ENCODE results near the gene BPIFA3.

Gene BPIFA3

DNA sequence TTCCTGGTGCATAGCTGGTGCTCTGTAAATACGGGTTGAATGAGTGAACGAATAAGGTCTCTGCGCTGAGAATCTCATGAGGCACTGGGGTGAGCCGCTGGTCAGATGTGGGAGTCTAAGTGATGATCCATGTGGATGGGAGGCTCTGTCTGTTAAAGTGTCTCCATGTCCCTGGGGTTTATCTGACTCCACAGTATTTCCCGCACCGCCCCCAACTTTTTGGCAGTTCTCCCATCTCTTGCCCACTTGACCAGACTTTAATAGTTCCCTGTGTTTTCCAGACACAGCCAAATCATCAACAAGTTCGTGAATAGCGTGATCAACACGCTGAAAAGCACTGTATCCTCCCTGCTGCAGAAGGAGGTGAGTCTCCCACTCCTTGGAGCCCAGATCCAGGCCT lies 39.3 kb upstream of the BPIFA3 start:
- H3K4me1 ChIP-seq (ENCODE audit: insufficient read depth, low read length, poor library complexity, severe bottlenecking), result no peaks in the 10 kb centered on the region

DNA sequence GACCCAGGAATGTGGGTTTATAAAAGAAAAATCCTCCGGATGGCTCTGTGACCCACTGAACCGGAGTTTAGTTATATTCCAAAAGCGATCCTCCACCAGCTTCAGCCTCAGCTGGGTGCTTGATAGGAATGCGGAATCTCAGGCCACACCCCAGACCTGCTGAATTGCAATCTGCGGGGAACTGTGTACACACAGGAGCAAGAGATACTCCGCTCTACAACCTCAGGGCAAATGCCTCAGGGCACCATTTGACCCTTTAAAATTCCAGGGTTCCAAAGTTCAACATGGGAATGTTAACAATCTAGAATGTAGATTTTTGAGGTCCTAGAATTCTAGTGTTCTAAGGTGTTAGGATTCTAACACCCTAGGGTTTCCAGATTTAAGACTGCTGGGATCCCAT lies 38.4 kb upstream of the BPIFA3 start:
- no peaks in the 10 kb centered on the region for H3K9me2 ChIP-seq (replicated peaks; ENCODE audit: low read depth, low read length)
- peaks cover 3% of the 10 kb centered on the region; the same call in 1 of the 2 replicates for H3K9me3 ChIP-seq (ENCODE audit: insufficient read depth, low read depth, low read length)
- no peak overlapping the region for H3K9ac ChIP-seq (ENCODE audit: low read depth, low read length, poor library complexity, severe bottlenecking)
- no peak for TF ChIP-seq EZH2phosphoT487 (IDR thresholded peaks at IDR 0.05; ENCODE audit: borderline replicate concordance)
- TF ChIP-seq, protein P1, sequence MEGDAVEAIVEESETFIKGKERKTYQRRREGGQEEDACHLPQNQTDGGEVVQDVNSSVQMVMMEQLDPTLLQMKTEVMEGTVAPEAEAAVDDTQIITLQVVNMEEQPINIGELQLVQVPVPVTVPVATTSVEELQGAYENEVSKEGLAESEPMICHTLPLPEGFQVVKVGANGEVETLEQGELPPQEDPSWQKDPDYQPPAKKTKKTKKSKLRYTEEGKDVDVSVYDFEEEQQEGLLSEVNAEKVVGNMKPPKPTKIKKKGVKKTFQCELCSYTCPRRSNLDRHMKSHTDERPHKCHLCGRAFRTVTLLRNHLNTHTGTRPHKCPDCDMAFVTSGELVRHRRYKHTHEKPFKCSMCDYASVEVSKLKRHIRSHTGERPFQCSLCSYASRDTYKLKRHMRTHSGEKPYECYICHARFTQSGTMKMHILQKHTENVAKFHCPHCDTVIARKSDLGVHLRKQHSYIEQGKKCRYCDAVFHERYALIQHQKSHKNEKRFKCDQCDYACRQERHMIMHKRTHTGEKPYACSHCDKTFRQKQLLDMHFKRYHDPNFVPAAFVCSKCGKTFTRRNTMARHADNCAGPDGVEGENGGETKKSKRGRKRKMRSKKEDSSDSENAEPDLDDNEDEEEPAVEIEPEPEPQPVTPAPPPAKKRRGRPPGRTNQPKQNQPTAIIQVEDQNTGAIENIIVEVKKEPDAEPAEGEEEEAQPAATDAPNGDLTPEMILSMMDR (conservative IDR thresholded peaks at IDR 0.05; ENCODE audit: low read length), result no peak
- no peaks in the 10 kb centered on the region for H3F3A ChIP-seq (ENCODE audit: low read depth)
- no peak overlapping the region for H2AFZ ChIP-seq (ENCODE audit: low read length)
- H3K4me3 ChIP-seq (ENCODE audit: low read length, poor library complexity, severe bottlenecking), result no peak overlapping the region
- no peaks in the 10 kb centered on the region for H3K79me2 ChIP-seq (ENCODE audit: insufficient read depth, low read length)
- no peaks in the 10 kb centered on the region for H3K36me3 ChIP-seq (ENCODE audit: insufficient read depth, low read length)
- no peaks in the 10 kb centered on the region for H3K27me3 ChIP-seq (ENCODE audit: insufficient read depth, low read length, poor library complexity, severe bottlenecking)
- H3K4me1 ChIP-seq (ENCODE audit: insufficient read depth, low read length, poor library complexity, severe bottlenecking), result no peaks in the 10 kb centered on the region
- H4K20me1 ChIP-seq (ENCODE audit: insufficient read depth, low read length, poor library complexity, severe bottlenecking), result no peaks in the 10 kb centered on the region
- no peak overlapping the region for H3K4me2 ChIP-seq (ENCODE audit: low read depth, low read length, poor library complexity, severe bottlenecking)

More for the DNA sequence above, 39.3 kb upstream of the BPIFA3 start:
- no peaks in the 10 kb centered on the region for H3F3A ChIP-seq (ENCODE audit: low read depth)
- no peak for TF ChIP-seq EZH2phosphoT487 (IDR thresholded peaks at IDR 0.05; ENCODE audit: borderline replicate concordance)
- TF ChIP-seq, protein P1 (conservative IDR thresholded peaks at IDR 0.05; ENCODE audit: low read length), result no peak
- H4K20me1 ChIP-seq (ENCODE audit: insufficient read depth, low read length, poor library complexity, severe bottlenecking), result no peaks in the 10 kb centered on the region
- H3K9ac ChIP-seq (ENCODE audit: low read depth, low read length, poor library complexity, severe bottlenecking), result no peak overlapping the region
- H3K27me3 ChIP-seq (ENCODE audit: insufficient read depth, low read length, poor library complexity, severe bottlenecking), result no peaks in the 10 kb centered on the region
- H3K36me3 ChIP-seq (ENCODE audit: insufficient read depth, low read length), result no peaks in the 10 kb centered on the region
- no peaks in the 10 kb centered on the region for H3K9me3 ChIP-seq (ENCODE audit: insufficient read depth, low read depth, low read length)
- no peaks in the 10 kb centered on the region for H3K9me2 ChIP-seq (replicated peaks; ENCODE audit: low read depth, low read length)
- no peak overlapping the region for H3K4me2 ChIP-seq (ENCODE audit: low read depth, low read length, poor library complexity, severe bottlenecking)
- H2AFZ ChIP-seq (ENCODE audit: low read length), result no peak overlapping the region
- H3K4me3 ChIP-seq (ENCODE audit: low read length, poor library complexity, severe bottlenecking), result no peak overlapping the region
- no peaks in the 10 kb centered on the region for H3K79me2 ChIP-seq (ENCODE audit: insufficient read depth, low read length)

DNA sequence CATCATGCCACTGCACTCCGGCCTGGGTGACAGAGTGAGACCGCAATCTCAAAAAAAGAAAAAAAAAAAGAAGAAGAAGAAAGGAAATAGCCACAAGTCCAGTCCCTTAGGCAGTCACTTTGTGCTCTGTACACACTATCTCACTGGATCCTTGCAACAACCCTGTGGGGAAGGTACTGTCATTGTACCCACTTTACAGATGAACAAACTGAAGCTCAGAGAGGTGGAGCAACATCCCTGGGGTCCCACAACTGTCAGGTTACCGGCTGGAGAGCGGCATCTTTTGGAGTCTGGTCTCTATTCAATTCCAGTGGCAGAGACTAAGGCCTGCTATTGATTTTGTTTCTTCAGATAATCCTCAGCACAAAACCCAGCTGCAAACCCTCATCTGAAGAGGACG lies 37.0 kb upstream of the BPIFA3 start:
- Histone ChIP-seq H3K4me1 (ENCODE audit: insufficient read depth, low read length, poor library complexity, severe bottlenecking) (no peaks in the 10 kb centered on the region), H3K36me3 (ENCODE audit: insufficient read depth, low read length) (no peaks in the 10 kb centered on the region), H3K9me2 (replicated peaks; ENCODE audit: low read depth, low read length) (no peaks in the 10 kb centered on the region), H3K79me2 (ENCODE audit: insufficient read depth, low read length) (no peaks in the 10 kb centered on the region), H3K27me3 (ENCODE audit: insufficient read depth, low read length, poor library complexity, severe bottlenecking) (no peaks in the 10 kb centered on the region), H3K9me3 (ENCODE audit: insufficient read depth, low read depth, low read length) (peaks cover 3% of the 10 kb centered on the region; the same call in 1 of the 2 replicates), H4K20me1 (ENCODE audit: insufficient read depth, low read length, poor library complexity, severe bottlenecking) (no peaks in the 10 kb centered on the region), H3F3A (ENCODE audit: low read depth) (no peaks in the 10 kb centered on the region), H3K9ac (ENCODE audit: low read depth, low read length, poor library complexity, severe bottlenecking) (no peak overlapping the region), H2AFZ (ENCODE audit: low read length) (no peak overlapping the region), H3K4me2 (ENCODE audit: low read depth, low read length, poor library complexity, severe bottlenecking) (no peak overlapping the region), H3K4me3 (ENCODE audit: low read length, poor library complexity, severe bottlenecking) (no peak overlapping the region)
- no peak for TF ChIP-seq EZH2phosphoT487 (IDR thresholded peaks at IDR 0.05; ENCODE audit: borderline replicate concordance)
- TF ChIP-seq, protein P1 (conservative IDR thresholded peaks at IDR 0.05; ENCODE audit: low read length), result no peak

Measured in Loucy (cell line).